HCT116 (cell line): ENCODE data around the gene RAPGEF3. TPM values are rescaled to one million over a fixed set of nuclear protein-coding genes. Genes with fewer than 3 reads are reported as not detected.

Source experiments
- ATAC-seq: fragments of 200-7000 bp; cut with Tn5 transposase; 2 replicates; pipeline ENCODE4 v1.9.1; 2020; ENCODE audit warnings: mild to moderate bottlenecking, moderate library complexity
- BruUV-seq: library from RNA; stranded (reverse); fragments of 400-500 nt; replicated peaks from 2 replicates; lab custom pipeline; 2021; lab: Mats Ljungman, UMichigan
- CTCF ChIA-PET: fragments of 300-600 bp; sonication (Branson Sonifier 250); formaldehyde crosslinking; loops from one replicate; lab custom pipeline; 2021; ENCODE audit warnings: antibody characterized with exemption; lab: Charles Lee
- POLR2A ChIA-PET: fragments of 300-600, 350-600 bp; sonication (Branson Sonifier 250); formaldehyde crosslinking; loops from one replicate; lab custom pipeline; 2021; ENCODE audit warnings: antibody characterized with exemption; lab: Charles Lee
- RAD21 ChIA-PET, 2 experiments: fragments of 300-600 bp; sonication (Branson Sonifier 250); formaldehyde crosslinking; loops; one replicate each; lab custom pipeline; 2023; ENCODE audit warnings: low total read pairs in 2 of 2; ENCODE audit not compliant: uncharacterized antibody in 2 of 2, unreplicated experiment in 2 of 2, low non-redundant PET in 1 of 2; lab: Charles Lee
- DNase-seq: peaks from one replicate; pipeline ENCODE4 v3.0.0-alpha.2; 2010; ENCODE audit warnings: low read depth, low spot score
- H2AFZ ChIP-seq: fragments of 200-600 bp; shearing (Covaris generic), sonication (generic); 2 replicates; pipeline ENCODE4 v1.6.1; 2017; ENCODE audit warnings: low read depth, mixed run types, mixed read lengths, antibody characterized with exemption, low read length; ENCODE audit not compliant: poor library complexity, severe bottlenecking
- H3K27ac ChIP-seq: 2 replicates; pipeline ENCODE4 v1.5.1; 2012; ENCODE audit warnings: low read depth, low read length
- H3K27me3 ChIP-seq: fragments of 200-600 bp; sonication (generic); 2 replicates; pipeline ENCODE4 v1.6.1; 2016; ENCODE audit warnings: mixed run types, low read length, mixed read lengths; ENCODE audit not compliant: insufficient read depth
- H3K36me3 ChIP-seq, 2 experiments: fragments of 200-500 bp in 1 of 2; fragments of 200-600 bp in 1 of 2; sonication (Bioruptor generic) in 1 of 2; sonication (generic) in 1 of 2; 2 replicates each; pipeline versions ENCODE4 v1.5.1 to v1.6.1; 2014 to 2016; ENCODE audit warnings: low read length in 2 of 2, inconsistent platforms in 1 of 2, mixed read lengths in 1 of 2, mixed run types in 1 of 2; ENCODE audit not compliant: insufficient read depth in 2 of 2, control insufficient read depth in 1 of 2
- H3K4me1 ChIP-seq, 2 experiments: fragments of 200-600 bp in 1 of 2; sonication (generic) in 1 of 2; 2 replicates each; pipeline versions ENCODE4 v1.5.1 to v1.6.1; 2012 to 2017; ENCODE audit warnings: low read length in 2 of 2, inconsistent platforms in 1 of 2, mild to moderate bottlenecking in 1 of 2, mixed read lengths in 1 of 2, mixed run types in 1 of 2, moderate library complexity in 1 of 2; ENCODE audit not compliant: insufficient read depth in 2 of 2, control insufficient read depth in 1 of 2
- H3K4me2 ChIP-seq: fragments of 200-600 bp; sonication (generic); 2 replicates; pipeline ENCODE4 v1.6.1; 2017; ENCODE audit warnings: mixed run types, low read length, mixed read lengths
- H3K4me3 ChIP-seq, 2 experiments: fragments of 200-600 bp in 1 of 2; sonication (generic) in 1 of 2; replicated peaks in 1 of 2; 2 replicates each; pipeline ENCODE4 v1.5.1; 2011 to 2016; ENCODE audit warnings: low read length in 2 of 2, control low read depth in 1 of 2, low read depth in 1 of 2, mild to moderate bottlenecking in 1 of 2, mixed read lengths in 1 of 2, mixed run types in 1 of 2
- H3K79me2 ChIP-seq: fragments of 200-600 bp; sonication (generic); 2 replicates; pipeline ENCODE4 v1.6.1; 2017; ENCODE audit warnings: mild to moderate bottlenecking, mixed run types, low read length, moderate library complexity, mixed read lengths; ENCODE audit not compliant: insufficient read depth
- H3K9ac ChIP-seq: fragments of 200-600 bp; sonication (generic); 2 replicates; pipeline ENCODE4 v1.6.1; 2016; ENCODE audit warnings: low read length, mixed read lengths
- H3K9me2 ChIP-seq: fragments of 200-600 bp; sonication (generic), shearing (Covaris generic); 2 replicates; pipeline ENCODE4 v1.6.1; 2017; ENCODE audit warnings: mixed run types, mild to moderate bottlenecking, moderate library complexity; ENCODE audit not compliant: insufficient read depth
- H3K9me3 ChIP-seq, 2 experiments: fragments of 200-500 bp in 1 of 2; fragments of 200-600 bp in 1 of 2; sonication (Bioruptor generic) in 1 of 2; sonication (generic) in 1 of 2; 2 replicates each; pipeline ENCODE4 v1.6.1; 2014 to 2017; ENCODE audit warnings: low read length in 2 of 2, mixed read lengths in 2 of 2, inconsistent platforms in 1 of 2, low read depth in 1 of 2, mild to moderate bottlenecking in 1 of 2, mixed run types in 1 of 2, moderate library complexity in 1 of 2; ENCODE audit not compliant: control insufficient read depth in 1 of 2, insufficient read depth in 1 of 2
- H4K20me1 ChIP-seq: fragments of 200-600 bp; sonication (generic), shearing (Covaris generic); 2 replicates; pipeline ENCODE4 v1.6.1; 2017; ENCODE audit warnings: mixed run types, mild to moderate bottlenecking, moderate library complexity; ENCODE audit not compliant: insufficient read depth
- ATF3 ChIP-seq: IDR thresholded peaks from 2 replicates; pipeline ENCODE4 v1.6.1; 2012
- CBX3 ChIP-seq: IDR thresholded peaks from 2 replicates; pipeline ENCODE4 v1.6.1; 2012; ENCODE audit warnings: low read depth
- CEBPB ChIP-seq: IDR thresholded peaks from 2 replicates; pipeline ENCODE4 v1.6.1; 2012; ENCODE audit warnings: low read depth
- CTCF ChIP-seq, 3 experiments: fragments of 200-600 bp in 1 of 3; sonication (generic) in 1 of 3; IDR thresholded peaks in 2 of 3; conservative IDR thresholded peaks in 1 of 3; 2 replicates each; pipeline ENCODE4 v1.5.1; 2012 to 2017; ENCODE audit warnings: low read depth in 2 of 3, low read length in 2 of 3, antibody characterized with exemption in 1 of 3, borderline replicate concordance in 1 of 3, control low read depth in 1 of 3, mild to moderate bottlenecking in 1 of 3, mixed read lengths in 1 of 3, mixed run types in 1 of 3, moderate library complexity in 1 of 3; ENCODE audit not compliant: insufficient read depth in 1 of 3
- EGR1 ChIP-seq: IDR thresholded peaks from 2 replicates; pipeline ENCODE4 v1.6.1; 2012; ENCODE audit warnings: low read depth
- ELF1 ChIP-seq: IDR thresholded peaks from 2 replicates; pipeline ENCODE4 v1.6.1; 2012; ENCODE audit warnings: low read depth, borderline replicate concordance
- EZH2 ChIP-seq: fragments of 200-600 bp; sonication (generic); IDR thresholded peaks from 2 replicates; pipeline ENCODE4 v1.6.1; 2017; ENCODE audit warnings: antibody characterized with exemption, mixed run types
- FOSL1 ChIP-seq: IDR thresholded peaks from 2 replicates; pipeline ENCODE4 v1.6.1; 2012; ENCODE audit warnings: low read depth
- MAX ChIP-seq: IDR thresholded peaks from 2 replicates; pipeline ENCODE4 v1.6.1; 2012
- POLR2A ChIP-seq: IDR thresholded peaks from 2 replicates; pipeline ENCODE4 v1.7.0; 2011; ENCODE audit warnings: borderline replicate concordance; ENCODE audit not compliant: insufficient read depth, insufficient read length; ENCODE audit errors: extremely low read depth
- RAD21 ChIP-seq: IDR thresholded peaks from 2 replicates; pipeline ENCODE4 v1.6.1; 2012; ENCODE audit warnings: low read depth, mild to moderate bottlenecking
- SIN3A ChIP-seq: IDR thresholded peaks from 2 replicates; pipeline ENCODE4 v1.6.1; 2012; ENCODE audit warnings: low read depth
- SP1 ChIP-seq: IDR thresholded peaks from 2 replicates; pipeline ENCODE4 v1.6.1; 2012; ENCODE audit warnings: low read depth
- TCF7L2 ChIP-seq: IDR thresholded peaks from 2 replicates; pipeline ENCODE4 v1.7.0; 2011; ENCODE audit warnings: borderline replicate concordance, inconsistent platforms; ENCODE audit not compliant: insufficient read depth, insufficient read length; ENCODE audit errors: extremely low read depth
- ZBTB33 ChIP-seq: IDR thresholded peaks from 2 replicates; pipeline ENCODE4 v1.6.1; 2011; ENCODE audit warnings: mild to moderate bottlenecking, low read length, moderate library complexity; ENCODE audit not compliant: insufficient replicate concordance; ENCODE audit errors: extremely low read depth
- ZFX ChIP-seq: fragments of 450-650 bp; IDR thresholded peaks from 2 replicates; pipeline ENCODE4 v1.6.1; 2017
- intact Hi-C: fragments of 100-400 bp; cut with micrococcal nuclease; formaldehyde crosslinking; loops from 2 replicates; pipeline ENCODE4 v1.10.0; 2022
- total RNA-seq: library from RNA; stranded (reverse); gene quantifications from one replicate; pipeline ENCODE4 v1.2.1, GENCODE V29; 2021; ENCODE audit not compliant: unreplicated experiment

Gene RAPGEF3
- total RNA-seq, 1 experiment from 2014 or later, result 1.8 TPM

- Histone ChIP-seq H3K4me2 (no peak overlapping the region), H3K9me2 (no peaks in the 10 kb centered on the region), H2AFZ (no peak overlapping the region), H3K27ac (no peak overlapping the region), H3K79me2 (no peaks in the 10 kb centered on the region), H4K20me1 (no peaks in the 10 kb centered on the region), H3K36me3 (peaks cover 20 to 24% of the 10 kb centered on the region in 2 experiments; a peak in 3 of 4 replicates), H3K4me3 (no peak overlapping the region), H3K9me3 (no peaks in the 10 kb centered on the region), H3K4me1 (no peaks in the 10 kb centered on the region), H3K27me3 (no peaks in the 10 kb centered on the region), H3K9ac (no peak overlapping the region)
- CTCF ChIA-PET, result interaction anchor here (1.2 to 1.4 kb wide), 2 partner anchors 47 to 49 kb away, joined by 3 to 8 read pairs; no protein-coding TSS in a partner anchor
- BruUV-seq, result no TSS peak
- ATAC-seq (no peak), DNase-seq (no peak)
- POLR2A ChIA-PET, result no interaction called here
- no peak for TF ChIP-seq ELF1
- no peak for TF ChIP-seq ZFX
- TF ChIP-seq POLR2A, result no peak
- no peak for TF ChIP-seq EZH2
- no peak for TF ChIP-seq CEBPB
- TF ChIP-seq TCF7L2, result no peak
- no peak for TF ChIP-seq SP1
- no peak for TF ChIP-seq RAD21
- TF ChIP-seq MAX, result no peak
- no peak for TF ChIP-seq CTCF (IDR thresholded peaks at IDR 0.05 in 2 of 3, conservative IDR thresholded peaks at IDR 0.05 in 1 of 3; ENCODE audit: borderline replicate concordance in 1 of 3, insufficient read depth in 1 of 3, low read depth in 2 of 3, low read length in 2 of 3)
- no peak for TF ChIP-seq EGR1
- no peak for TF ChIP-seq FOSL1
- no peak for TF ChIP-seq SIN3A
- no peak for TF ChIP-seq ZBTB33
- no peak for TF ChIP-seq CBX3
- TF ChIP-seq ATF3, result no peak
- intact Hi-C loops, result no loop called here
- RAD21 ChIA-PET, result interaction anchor here in 1 of 2 experiments (0.6 kb wide), 1 partner anchor 11 kb away, joined by 5 read pairs; no protein-coding TSS in a partner anchor
Observed at GRCh38 chr12:47789141-47789540, 30.5 kb upstream of the RAPGEF3 start.
